Epithelial cell of proximal tubule (primary cell): ENCODE results near the gene KRTAP16-1. TPM values are rescaled to one million over a fixed set of nuclear protein-coding genes. Genes with fewer than 3 reads are reported as not detected.

Experiments used
- DNase-seq: peaks from one replicate; pipeline ENCODE4 v3.0.0-alpha.2; 2011; ENCODE audit warnings: low read depth
- H3K4me3 ChIP-seq: 2 replicates; pipeline ENCODE4 v1.5.1; 2011; ENCODE audit warnings: low read depth, mild to moderate bottlenecking, low read length
- CTCF ChIP-seq: conservative IDR thresholded peaks from 2 replicates; pipeline ENCODE4 v1.5.1; 2012; ENCODE audit warnings: low read depth, mild to moderate bottlenecking, low read length
- total RNA-seq: library from RNA; depleted of rRNA; stranded (reverse); fragments of >200 nt; gene quantifications from 2 replicates; pipeline ENCODE4 v1.2.3, GENCODE V29; 2015

Gene KRTAP16-1
- total RNA-seq, 1 donor from 2014 or later: not detected

- no peak for DNase-seq
Measured at GRCh38 chr17:41328207-41328606, 19.1 kb upstream of the KRTAP16-1 start.

GRCh38 chr17:41327411-41328120, 18.5 kb upstream of the KRTAP16-1 start:
- H3K4me3 ChIP-seq: no peak overlapping the region
- TF ChIP-seq CTCF: no peak
- DNase-seq: no peak

More at GRCh38 chr17:41328207-41328606, 19.1 kb upstream of the KRTAP16-1 start:
- TF ChIP-seq CTCF: no peak
- no peak overlapping the region for H3K4me3 ChIP-seq

DNA sequence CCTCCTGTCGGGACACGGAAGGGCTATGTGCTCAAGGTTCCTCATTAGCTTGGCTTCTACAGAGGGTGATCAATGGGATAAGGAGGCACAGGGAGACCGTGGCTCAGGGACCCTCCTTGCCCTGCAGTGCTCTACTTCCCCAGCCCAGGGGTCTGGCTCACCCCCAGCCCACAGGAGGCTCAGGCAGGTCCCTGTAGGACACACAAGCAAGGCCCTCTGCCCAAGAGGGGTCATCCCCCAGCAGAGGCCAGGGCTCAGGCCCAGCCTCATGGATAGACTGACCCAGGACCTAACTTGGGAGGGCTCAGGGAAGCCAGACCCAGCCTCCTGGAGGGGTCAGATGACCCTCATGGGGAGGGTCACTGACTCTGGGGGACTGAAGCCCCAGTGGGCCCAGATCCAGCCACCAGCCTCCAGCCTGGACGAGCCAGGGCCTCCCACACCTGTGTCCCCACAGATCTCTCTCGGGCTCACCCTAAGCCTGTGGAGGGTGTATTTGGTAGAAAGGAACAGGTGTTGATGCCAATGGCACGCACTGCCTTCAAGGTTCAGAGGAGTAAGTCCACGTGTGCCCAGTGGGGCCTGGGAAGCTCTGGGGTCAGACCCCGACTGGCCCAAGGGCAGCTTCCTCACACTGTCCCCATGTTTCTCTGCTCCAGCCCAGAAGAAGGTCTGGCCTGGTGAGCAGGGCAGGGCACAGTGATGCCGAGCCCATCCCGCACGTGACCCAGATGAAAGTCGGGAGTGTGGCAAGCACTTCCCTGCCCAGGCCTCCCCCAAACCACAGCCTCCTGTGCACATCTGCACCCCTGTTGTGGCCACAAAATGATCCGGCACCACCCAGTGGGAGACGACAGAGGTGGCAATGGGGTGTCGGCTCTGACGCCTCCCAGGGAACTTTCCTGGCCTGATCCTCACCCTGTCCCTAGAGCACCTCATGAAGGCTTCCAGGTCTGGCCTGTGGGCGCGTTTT, 17.4 kb upstream of the KRTAP16-1 start:
- no peak for TF ChIP-seq CTCF
- no peak for DNase-seq

GRCh38 chr17:41325611-41326010, 16.5 kb upstream of the KRTAP16-1 start:
- DNase-seq: no peak
- H3K4me3 ChIP-seq: no peak overlapping the region
- TF ChIP-seq CTCF: no peak

More for the DNA sequence above, 17.4 kb upstream of the KRTAP16-1 start:
- H3K4me3 ChIP-seq: no peak overlapping the region

- no peak for TF ChIP-seq CTCF
- no peak for DNase-seq
- H3K4me3 ChIP-seq: no peak overlapping the region
Measured at GRCh38 chr17:41325126-41325525, 16.0 kb upstream of the KRTAP16-1 start.

DNA sequence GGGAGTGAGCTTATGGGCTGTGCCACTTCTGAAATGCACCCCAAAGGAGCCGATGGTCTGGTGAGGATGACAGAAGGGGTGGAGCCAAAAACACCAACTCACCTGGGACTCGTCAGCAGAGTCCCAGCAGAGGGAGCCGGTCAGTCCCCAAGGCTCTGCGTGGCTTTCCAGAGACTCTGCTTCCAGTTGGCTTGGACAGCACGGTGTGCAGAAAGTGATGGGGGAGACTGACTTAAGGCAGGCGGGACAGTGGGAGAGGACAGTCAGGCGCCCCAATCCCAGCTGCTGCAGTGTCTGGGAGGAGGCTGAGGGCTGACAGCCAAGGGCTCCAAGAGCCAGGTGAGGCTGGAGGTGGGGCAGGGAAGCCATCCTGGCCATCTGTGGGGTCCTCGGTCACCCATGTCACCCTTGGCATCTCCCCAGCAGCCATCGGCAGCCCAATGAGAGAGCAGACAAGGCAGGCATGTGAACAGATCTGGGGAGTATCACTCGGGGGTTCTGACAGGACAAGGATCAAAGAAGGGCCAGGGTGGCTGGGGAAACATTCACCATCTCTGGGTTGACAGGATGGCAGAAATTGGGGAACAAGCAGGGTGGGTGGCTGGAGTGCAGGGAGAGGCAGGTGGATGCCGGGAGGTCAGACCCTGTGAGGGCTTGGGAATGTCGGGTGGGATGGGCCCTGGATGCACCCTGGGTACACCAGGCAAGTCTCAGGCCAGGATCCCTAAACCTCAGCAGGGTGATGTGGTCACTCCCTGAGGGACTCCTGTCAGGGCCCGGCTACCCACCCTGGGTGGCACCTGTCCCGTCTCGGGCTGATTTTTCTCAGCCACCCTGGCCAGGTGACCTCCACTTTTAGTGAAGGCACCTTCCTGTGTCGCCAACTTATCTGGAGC, 15.3 kb upstream of the KRTAP16-1 start:
- no peak for DNase-seq
- TF ChIP-seq CTCF: peak; percentile 58
- no peak overlapping the region for H3K4me3 ChIP-seq
